KOPT-K1 (cell line): ENCODE measurements around the gene CCNI.

ENCODE experiments used
- H3K27ac ChIP-seq: fragments of 200-600 bp; sonication (generic); 2 replicates; pipeline ENCODE4 v1.5.1; 2016; ENCODE audit warnings: antibody characterized with exemption, mild to moderate bottlenecking, low read depth, low read length; ENCODE audit not compliant: poor library complexity, severe bottlenecking
- H3K36me3 ChIP-seq: fragments of 200-600 bp; sonication (generic); 2 replicates; pipeline ENCODE4 v1.5.1; 2017; ENCODE audit warnings: antibody characterized with exemption, mild to moderate bottlenecking, low read length, moderate library complexity; ENCODE audit not compliant: insufficient read depth
- H3K9me3 ChIP-seq: fragments of 200-600 bp; sonication (generic); 2 replicates; pipeline ENCODE4 v1.5.1; 2017; ENCODE audit warnings: antibody characterized with exemption, low read length, mild to moderate bottlenecking; ENCODE audit not compliant: insufficient read depth, poor library complexity, severe bottlenecking

CCNI gene

DNA sequence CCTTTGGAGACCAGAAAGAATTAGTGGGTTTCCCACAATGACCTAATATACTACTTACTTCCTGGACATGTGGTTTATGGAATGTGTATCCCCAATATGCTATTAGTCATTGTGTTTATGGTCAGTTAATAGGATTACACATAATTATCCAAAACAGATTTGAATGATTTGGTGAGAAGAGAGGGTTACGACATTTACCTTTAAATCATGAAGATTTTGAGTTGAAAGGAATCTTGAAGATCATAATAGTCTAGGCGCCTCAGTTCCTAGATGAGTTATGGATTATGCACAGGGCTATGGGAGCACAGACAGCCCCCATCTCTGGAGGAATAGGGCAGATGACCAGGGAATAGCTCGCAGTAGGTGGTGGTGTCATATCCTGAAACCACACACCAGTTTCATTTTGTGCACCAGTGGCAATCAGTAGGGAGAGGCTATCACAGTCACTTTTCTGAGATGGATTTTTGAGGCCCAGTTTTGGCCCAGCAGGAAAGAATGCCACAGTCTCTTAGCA lies 64.9 kb downstream of the CCNI start:
- Histone ChIP-seq H3K9me3 (no peaks in the 10 kb centered on the region), H3K36me3 (no peaks in the 10 kb centered on the region), H3K27ac (no peak overlapping the region)

DNA sequence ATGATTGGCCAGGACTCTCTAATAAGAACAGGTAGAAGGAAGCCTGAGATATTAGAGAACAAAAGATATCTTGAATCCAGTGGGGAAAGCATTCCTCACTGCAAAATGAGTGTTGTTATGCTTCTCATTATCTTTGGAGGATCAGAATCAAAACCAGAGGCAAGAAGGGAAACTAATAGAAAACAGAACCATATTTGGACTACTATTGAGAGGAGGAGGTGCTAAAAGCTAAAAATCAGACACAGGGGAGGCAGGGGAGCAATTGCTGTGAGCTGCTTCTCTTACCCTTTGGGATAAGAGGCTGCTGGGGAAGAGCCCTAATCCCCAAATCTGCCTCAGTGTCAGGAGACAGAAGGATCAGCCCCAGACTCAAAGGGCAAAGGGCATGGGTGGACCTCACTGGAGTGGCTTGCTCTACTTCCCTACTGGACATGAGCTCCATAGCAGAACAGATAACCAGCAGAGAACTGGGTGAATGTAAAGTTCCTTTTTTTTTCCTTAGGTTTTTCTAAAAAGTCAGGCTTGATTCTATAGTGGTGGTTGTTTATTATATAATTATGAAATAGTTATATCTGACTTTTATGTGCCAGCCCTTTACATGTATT lies 66.2 kb downstream of the CCNI start:
- H3K36me3 ChIP-seq = no peaks in the 10 kb centered on the region
- H3K27ac ChIP-seq = no peak overlapping the region
- no peaks in the 10 kb centered on the region for H3K9me3 ChIP-seq

- Histone ChIP-seq H3K27ac (no peak overlapping the region), H3K36me3 (no peaks in the 10 kb centered on the region), H3K9me3 (no peaks in the 10 kb centered on the region)
These were observed 68.2 kb downstream of the CCNI start for GRCh38 chr4:77007358-77008230.

GRCh38 chr4:77006753-77007353 lies 68.9 kb downstream of the CCNI start:
- Histone ChIP-seq H3K36me3 (no peaks in the 10 kb centered on the region), H3K27ac (no peak overlapping the region)

DNA sequence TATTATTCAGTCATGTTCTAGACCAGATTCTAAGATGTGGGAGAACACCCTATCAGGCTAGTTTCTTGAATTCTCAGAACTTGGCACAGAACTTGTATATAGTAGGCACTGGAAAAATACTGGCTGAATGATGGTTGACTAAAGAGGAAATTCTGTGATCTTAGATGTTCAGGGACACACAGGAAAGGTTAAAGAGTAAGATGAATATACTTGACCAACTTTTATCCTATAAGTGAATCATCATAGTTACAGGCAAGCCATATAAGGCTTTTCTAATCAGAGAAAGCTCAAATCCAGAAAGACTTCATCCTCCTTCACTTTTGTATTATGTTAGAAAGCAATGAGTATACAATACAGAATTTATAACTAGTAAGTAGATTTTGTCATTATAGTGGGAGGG lies 72.4 kb downstream of the CCNI start:
- Histone ChIP-seq H3K27ac (no peak overlapping the region), H3K9me3 (no peaks in the 10 kb centered on the region), H3K36me3 (no peaks in the 10 kb centered on the region)

More at GRCh38 chr4:77006753-77007353, 68.9 kb downstream of the CCNI start:
- no peaks in the 10 kb centered on the region for H3K9me3 ChIP-seq

DNA sequence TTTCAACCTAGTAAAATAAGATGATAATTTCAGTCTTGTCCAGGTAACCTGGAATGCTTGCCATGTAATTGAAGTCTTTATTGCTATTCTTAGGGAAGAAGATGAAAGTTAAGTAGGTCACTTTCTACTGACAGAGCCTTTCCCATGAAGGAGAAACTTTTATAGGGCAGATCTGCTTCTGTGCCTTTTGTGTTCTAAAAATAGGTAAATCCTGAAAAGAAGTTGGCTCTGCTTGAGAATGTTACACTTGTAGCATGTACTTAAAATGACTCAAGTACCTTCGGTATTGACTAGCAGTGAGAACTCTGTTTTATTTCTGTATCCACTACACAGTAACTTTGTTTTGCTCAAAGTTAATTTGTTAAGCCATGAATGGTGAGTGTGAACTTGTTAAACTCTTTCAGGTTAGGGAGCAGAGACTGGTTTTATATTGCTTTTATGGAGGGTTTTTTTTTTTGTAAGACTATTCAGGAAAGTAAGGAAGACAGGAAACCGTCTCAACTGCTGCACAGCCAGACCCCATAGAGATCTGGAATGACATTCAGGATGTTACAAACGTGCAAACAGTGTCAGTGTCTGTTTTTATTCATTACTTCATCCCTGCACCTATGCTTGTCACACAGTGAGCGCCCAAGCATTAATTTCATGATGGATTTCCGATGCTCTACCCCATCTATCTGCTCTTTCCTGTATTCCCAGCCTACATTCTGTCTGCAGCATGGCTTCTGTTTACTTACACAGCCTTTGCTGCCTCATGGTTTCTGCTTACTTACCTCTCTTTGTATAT lies 73.3 kb downstream of the CCNI start:
- Histone ChIP-seq H3K36me3 (no peaks in the 10 kb centered on the region), H3K27ac (no peak overlapping the region), H3K9me3 (no peaks in the 10 kb centered on the region)

DNA sequence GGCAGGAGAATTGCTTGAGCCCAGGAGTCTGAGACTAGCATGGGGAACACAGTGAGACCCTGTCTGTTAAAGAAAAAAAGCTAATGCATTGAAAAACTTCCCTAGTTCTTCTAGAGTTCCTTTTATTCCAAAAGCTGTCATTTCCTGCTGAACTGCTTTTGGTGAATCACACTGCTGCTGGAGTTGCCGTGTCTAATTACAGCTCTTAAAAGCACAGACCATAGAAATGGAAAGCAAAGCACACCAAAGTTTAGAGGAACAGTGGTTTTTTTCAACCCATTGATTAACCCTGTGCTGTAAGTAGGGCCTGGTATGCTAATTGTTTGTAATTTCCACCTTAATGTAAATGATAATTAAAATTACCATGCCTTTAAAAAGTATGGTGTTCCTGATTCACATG lies 73.9 kb downstream of the CCNI start:
- no peak overlapping the region for H3K27ac ChIP-seq
- no peaks in the 10 kb centered on the region for H3K36me3 ChIP-seq
- H3K9me3 ChIP-seq = no peaks in the 10 kb centered on the region

DNA sequence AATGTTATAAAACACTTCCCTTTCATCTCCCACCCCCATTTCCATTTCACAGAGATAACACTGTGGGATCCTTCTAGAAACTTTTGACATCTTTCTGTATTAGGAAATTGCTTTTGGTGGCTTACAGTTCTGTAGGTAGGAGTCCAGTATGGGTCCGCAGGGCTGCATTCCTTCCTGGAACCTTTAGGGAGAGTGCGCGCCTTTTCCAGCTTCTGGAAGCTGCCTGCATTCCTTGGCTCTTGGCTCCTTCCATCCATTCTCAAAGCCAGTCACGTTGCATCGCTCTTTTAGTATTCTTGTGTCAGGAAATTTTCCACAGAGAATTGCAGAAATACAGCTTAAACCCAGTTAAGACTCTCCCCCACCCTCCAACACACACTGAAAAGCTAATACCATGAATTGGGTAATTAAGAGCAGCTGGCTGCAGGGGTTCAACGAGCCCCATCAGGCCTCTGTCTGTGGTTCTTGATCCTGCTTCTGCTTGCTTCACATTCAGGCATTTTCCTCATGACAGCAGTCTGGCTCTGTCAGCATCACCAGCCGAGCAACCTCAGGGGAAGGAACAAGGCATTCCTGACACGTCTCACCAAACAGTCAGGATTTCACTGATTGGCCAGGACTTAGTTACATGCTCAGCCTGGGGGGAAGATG lies 77.4 kb downstream of the CCNI start:
- Histone ChIP-seq H3K9me3 (no peaks in the 10 kb centered on the region), H3K36me3 (no peaks in the 10 kb centered on the region), H3K27ac (no peak overlapping the region)

DNA sequence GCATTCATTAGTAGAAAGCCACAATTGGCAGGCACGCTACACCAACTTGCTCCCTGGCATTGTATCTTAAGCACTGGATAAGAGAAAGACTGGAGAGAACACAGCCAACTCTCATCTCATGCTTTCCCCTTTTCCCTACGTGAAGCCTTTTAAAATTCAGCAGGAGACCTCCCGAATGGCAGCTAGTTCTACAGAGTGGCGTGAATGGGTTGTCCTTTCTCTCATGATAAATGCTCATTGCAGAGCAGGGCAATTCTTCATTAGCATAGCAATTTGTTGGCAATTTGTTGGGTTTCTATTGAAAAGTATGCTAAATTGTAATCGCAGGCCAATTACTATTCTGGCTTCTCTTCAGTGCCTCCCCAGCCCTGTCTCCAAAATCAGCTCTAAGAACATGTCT lies 78.3 kb downstream of the CCNI start:
- Histone ChIP-seq H3K9me3 (no peaks in the 10 kb centered on the region), H3K27ac (no peak overlapping the region), H3K36me3 (no peaks in the 10 kb centered on the region)
